Upper lobe of right lung (tissue), 1 donor: Measurements from ENCODE around the gene PCSK1. TPM values are rescaled to one million over a fixed set of nuclear protein-coding genes. Genes with fewer than 3 reads are reported as not detected.

Source experiments
- ATAC-seq: fragments of 200-7000 bp; cut with Tn5 transposase; one replicate; pipeline ENCODE4 v1.9.1; 2020; ENCODE audit warnings: mild to moderate bottlenecking, moderate library complexity
- DNase-seq: peaks from one replicate; pipeline ENCODE4 v3.0.0-alpha.2; 2020
- H3K27ac ChIP-seq: fragments of 200-600 bp; one replicate; pipeline ENCODE4 v1.8.0; 2022
- H3K27me3 ChIP-seq: fragments of 200-600 bp; one replicate; pipeline ENCODE4 v1.8.0; 2022; ENCODE audit warnings: mild to moderate bottlenecking
- H3K36me3 ChIP-seq: fragments of 200-600 bp; one replicate; pipeline ENCODE4 v1.8.0; 2022
- H3K4me1 ChIP-seq: fragments of 200-600 bp; one replicate; pipeline ENCODE4 v1.8.0; 2022
- H3K4me3 ChIP-seq: fragments of 200-600 bp; one replicate; pipeline ENCODE4 v1.8.0; 2022; ENCODE audit warnings: mild to moderate bottlenecking
- H3K9me3 ChIP-seq: fragments of 200-600 bp; one replicate; pipeline ENCODE4 v1.8.0; 2022
- CTCF ChIP-seq: fragments of 200-600 bp; IDR thresholded peaks from one replicate; pipeline ENCODE4 v1.8.0; 2022; ENCODE audit warnings: antibody characterized with exemption
- intact Hi-C: fragments of 100-400 bp; cut with DNase I; formaldehyde crosslinking; loops from one replicate; pipeline ENCODE4 v1.11.0; 2022
- total RNA-seq: library from RNA; stranded (reverse); fragmentation: NEBNext Ultra II Directional; extraction: Animal tissue kit (Norgen Biotek cat#: 25700); gene quantifications from one replicate; pipeline ENCODE4 v1.2.1, GENCODE V29; 2021
- donor health status: DM: no; HTN: yes; CAD: no; lungs with severe emphysema.

Gene PCSK1
- total RNA-seq, 1 donor from 2014 or later: not detected

GRCh38 chr5:96408841-96409538 lies 24.1 kb downstream of the PCSK1 start:
- ATAC-seq (no peak), DNase-seq (no peak)
- no peaks in the 10 kb centered on the region for H3K4me1 ChIP-seq
- H3K27ac ChIP-seq: no peak overlapping the region
- no peaks in the 10 kb centered on the region for H3K36me3 ChIP-seq
- no peak for TF ChIP-seq CTCF
- H3K9me3 ChIP-seq: no peaks in the 10 kb centered on the region
- intact Hi-C loops: no loop called here
- no peaks in the 10 kb centered on the region for H3K27me3 ChIP-seq
- H3K4me3 ChIP-seq: no peak overlapping the region

GRCh38 chr5:96408210-96408777 lies 24.8 kb downstream of the PCSK1 start:
- no peaks in the 10 kb centered on the region for H3K27me3 ChIP-seq
- no peaks in the 10 kb centered on the region for H3K4me1 ChIP-seq
- no peak overlapping the region for H3K27ac ChIP-seq
- no peak for DNase-seq
- no peak for TF ChIP-seq CTCF
- H3K36me3 ChIP-seq: no peaks in the 10 kb centered on the region
- no peaks in the 10 kb centered on the region for H3K9me3 ChIP-seq
- no peak overlapping the region for H3K4me3 ChIP-seq
- intact Hi-C loops: no loop called here
- no peak for ATAC-seq

GRCh38 chr5:96407436-96407835 lies 25.6 kb downstream of the PCSK1 start:
- Histone ChIP-seq H3K27me3 (no peaks in the 10 kb centered on the region), H3K9me3 (no peaks in the 10 kb centered on the region), H3K4me3 (no peak overlapping the region), H3K27ac (no peak overlapping the region), H3K4me1 (no peaks in the 10 kb centered on the region), H3K36me3 (no peaks in the 10 kb centered on the region)
- DNase-seq (no peak), ATAC-seq (no peak)
- intact Hi-C loops: no loop called here
- no peak for TF ChIP-seq CTCF

- no peaks in the 10 kb centered on the region for H3K36me3 ChIP-seq
- intact Hi-C loops: no loop called here
- ATAC-seq (no peak), DNase-seq (no peak)
- no peak overlapping the region for H3K4me3 ChIP-seq
- H3K27me3 ChIP-seq: no peaks in the 10 kb centered on the region
- H3K4me1 ChIP-seq: no peaks in the 10 kb centered on the region
- H3K27ac ChIP-seq: no peak overlapping the region
- H3K9me3 ChIP-seq: no peaks in the 10 kb centered on the region
- TF ChIP-seq CTCF: no peak
These were observed 28.7 kb downstream of the PCSK1 start for GRCh38 chr5:96404191-96404867.

GRCh38 chr5:96402500-96402899 lies 30.5 kb downstream of the PCSK1 start:
- Histone ChIP-seq H3K27ac (no peak overlapping the region), H3K4me1 (no peaks in the 10 kb centered on the region), H3K36me3 (no peaks in the 10 kb centered on the region), H3K9me3 (no peaks in the 10 kb centered on the region), H3K4me3 (no peak overlapping the region), H3K27me3 (no peaks in the 10 kb centered on the region)
- DNase-seq (no peak), ATAC-seq (peak; percentile 81)
- TF ChIP-seq CTCF: no peak
- intact Hi-C loops: no loop called here
